ENCODE measurements around the gene VAV2.

Gene VAV2

GRCh38 chr9:133895335-133895734 lies 96.8 kb downstream of the VAV2 start:
- TF ChIP-seq, protein P1, sequence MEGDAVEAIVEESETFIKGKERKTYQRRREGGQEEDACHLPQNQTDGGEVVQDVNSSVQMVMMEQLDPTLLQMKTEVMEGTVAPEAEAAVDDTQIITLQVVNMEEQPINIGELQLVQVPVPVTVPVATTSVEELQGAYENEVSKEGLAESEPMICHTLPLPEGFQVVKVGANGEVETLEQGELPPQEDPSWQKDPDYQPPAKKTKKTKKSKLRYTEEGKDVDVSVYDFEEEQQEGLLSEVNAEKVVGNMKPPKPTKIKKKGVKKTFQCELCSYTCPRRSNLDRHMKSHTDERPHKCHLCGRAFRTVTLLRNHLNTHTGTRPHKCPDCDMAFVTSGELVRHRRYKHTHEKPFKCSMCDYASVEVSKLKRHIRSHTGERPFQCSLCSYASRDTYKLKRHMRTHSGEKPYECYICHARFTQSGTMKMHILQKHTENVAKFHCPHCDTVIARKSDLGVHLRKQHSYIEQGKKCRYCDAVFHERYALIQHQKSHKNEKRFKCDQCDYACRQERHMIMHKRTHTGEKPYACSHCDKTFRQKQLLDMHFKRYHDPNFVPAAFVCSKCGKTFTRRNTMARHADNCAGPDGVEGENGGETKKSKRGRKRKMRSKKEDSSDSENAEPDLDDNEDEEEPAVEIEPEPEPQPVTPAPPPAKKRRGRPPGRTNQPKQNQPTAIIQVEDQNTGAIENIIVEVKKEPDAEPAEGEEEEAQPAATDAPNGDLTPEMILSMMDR (IDR thresholded peaks at IDR 0.05; ENCODE audit: low read depth, low read length, missing control alignments): no peak
- DNase-seq (ENCODE audit: low read depth): no peak
- in situ Hi-C loops (cut with HindIII; ENCODE audit: low sequenced_read_pairs): no loop called here
- no peak overlapping the region for H3K4me3 ChIP-seq (ENCODE audit: low read depth, low read length)

DNA sequence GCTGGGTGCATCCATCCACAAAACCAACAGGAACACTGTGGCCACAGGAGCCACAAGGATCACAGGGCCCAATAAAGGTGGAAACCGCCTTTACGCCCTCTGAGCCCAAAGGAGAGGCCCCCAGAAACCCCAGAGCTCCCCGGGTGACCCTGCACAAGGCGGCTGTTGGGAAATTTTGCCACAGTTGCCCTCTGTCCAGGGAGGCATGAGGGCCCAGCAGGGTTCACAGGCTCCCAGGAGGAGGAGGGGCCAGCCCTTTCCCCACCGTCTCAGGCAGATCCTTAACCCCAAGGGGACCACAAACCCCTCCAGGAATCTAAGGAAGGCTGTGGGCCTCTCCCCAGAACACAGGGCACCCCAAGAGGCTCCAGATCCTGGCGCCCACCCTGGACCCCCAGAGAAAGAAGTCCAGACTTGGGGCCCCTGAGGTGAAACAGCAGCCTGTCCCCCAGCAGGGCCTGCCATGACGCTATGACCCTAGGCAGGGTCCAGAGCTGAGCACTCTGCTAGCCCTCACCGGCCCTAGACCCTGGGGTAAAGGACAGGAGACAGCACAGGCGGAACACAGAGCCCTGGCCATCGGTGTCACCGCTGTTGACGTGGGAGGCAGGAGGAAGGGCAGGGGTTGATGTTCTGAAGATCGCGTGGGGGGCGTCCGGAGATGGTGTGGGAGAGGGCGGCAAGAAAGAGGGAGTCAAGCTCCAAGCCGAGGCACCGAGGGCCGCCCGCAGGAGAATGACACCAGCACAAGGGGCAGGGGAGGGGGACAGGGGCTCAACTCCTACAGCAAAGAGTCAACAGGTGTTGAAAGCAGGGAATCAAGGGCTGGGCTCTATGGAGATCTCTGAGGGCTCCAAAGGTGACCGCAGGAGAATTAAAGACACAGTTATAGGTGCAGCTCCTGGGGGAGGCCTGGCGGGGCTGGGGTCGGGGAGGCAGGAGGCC lies 97.5 kb downstream of the VAV2 start:
- in situ Hi-C loops (cut with HindIII; ENCODE audit: low sequenced_read_pairs): no loop called here
- no peak for DNase-seq (ENCODE audit: low read depth)
- no peak overlapping the region for H3K4me3 ChIP-seq (ENCODE audit: low read depth, low read length)
- TF ChIP-seq, protein P1 (IDR thresholded peaks at IDR 0.05; ENCODE audit: low read depth, low read length, missing control alignments): no peak

DNA sequence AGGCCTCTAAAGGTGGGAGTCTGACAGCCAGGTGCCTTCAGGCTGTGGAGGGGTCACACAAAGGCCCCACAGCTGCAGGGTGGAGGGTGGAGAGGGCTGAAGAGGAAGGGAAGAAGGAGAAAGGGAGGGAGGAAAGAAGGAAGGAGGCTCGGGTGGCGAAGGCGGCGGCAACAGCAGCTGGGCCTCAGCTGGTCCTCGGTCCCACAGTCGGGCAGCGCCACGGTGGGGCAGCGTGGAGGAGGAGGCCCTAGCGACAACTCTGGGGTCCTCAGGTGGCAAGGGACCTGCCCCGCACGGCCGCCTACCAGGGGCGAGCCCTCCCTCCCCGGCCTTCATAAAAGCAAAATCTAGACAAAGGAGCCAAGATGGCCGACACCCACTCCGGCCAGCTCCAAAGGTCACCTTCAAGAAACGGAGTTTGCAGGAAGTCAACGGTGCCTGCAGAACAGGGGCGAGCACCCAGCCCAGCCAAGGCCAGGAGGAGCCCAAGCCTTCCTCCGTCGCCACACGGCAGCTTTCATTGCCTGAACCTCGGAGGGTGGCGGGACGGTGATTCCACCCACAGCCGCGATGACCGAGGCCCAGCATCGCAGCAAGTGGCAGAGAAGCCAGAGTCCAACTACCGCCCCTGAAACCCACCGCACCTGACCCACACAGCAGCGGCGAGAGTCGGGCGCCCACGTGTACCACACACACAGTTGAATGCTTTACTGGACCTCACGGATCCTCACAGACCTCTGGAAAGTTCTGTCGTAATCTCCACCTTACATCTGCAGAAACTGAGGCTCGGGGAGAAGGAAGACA lies 98.7 kb downstream of the VAV2 start:
- in situ Hi-C loops (cut with HindIII; ENCODE audit: low sequenced_read_pairs): no loop called here
- DNase-seq (ENCODE audit: low read depth): no peak
- TF ChIP-seq, protein P1 (IDR thresholded peaks at IDR 0.05; ENCODE audit: low read depth, low read length, missing control alignments): no peak
- H3K4me3 ChIP-seq (ENCODE audit: low read depth, low read length): no peak overlapping the region

DNA sequence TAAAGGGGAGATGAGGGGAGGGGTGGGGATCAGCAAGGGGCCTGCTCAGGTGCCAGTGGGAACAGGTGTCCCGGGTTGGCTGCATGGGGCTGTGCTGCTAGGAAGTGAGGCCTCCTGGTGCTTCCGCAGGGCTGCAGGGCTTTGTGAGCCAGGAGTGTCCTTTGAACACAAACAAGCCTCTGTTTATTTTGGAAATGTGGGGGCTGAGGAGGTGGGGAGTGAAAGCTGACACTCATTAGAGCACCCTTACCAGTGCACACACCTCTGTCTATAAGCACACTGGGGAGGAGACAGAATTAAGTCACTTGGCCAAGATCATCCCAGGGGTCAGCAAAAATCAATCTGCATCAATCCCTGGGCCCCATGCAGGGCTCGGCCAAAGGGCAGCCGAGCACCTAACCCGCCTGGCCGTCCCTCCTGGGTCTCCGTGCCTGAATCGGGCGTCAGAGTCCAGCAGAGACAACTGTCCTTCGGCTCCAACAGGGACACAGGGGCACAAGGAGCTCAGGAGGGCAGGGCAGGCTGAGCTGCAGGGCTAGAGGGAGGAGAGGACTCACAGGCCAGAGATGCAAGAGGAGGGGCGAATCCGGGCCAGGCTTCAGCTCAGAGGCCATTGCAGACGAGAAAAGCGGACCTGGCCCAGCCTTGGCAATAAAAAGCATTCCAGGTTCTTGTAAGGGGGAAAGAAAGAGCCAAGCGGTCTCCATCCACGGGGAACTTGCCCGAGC lies 99.8 kb downstream of the VAV2 start:
- TF ChIP-seq, protein P1 (IDR thresholded peaks at IDR 0.05; ENCODE audit: low read depth, low read length, missing control alignments): no peak
- no peak overlapping the region for H3K4me3 ChIP-seq (ENCODE audit: low read depth, low read length)
- in situ Hi-C loops (cut with HindIII; ENCODE audit: low sequenced_read_pairs): no loop called here
- DNase-seq (ENCODE audit: low read depth): no peak

GRCh38 chr9:133891741-133892140 lies 100.4 kb downstream of the VAV2 start:
- no peak overlapping the region for H3K4me3 ChIP-seq (ENCODE audit: low read depth, low read length)
- DNase-seq (ENCODE audit: low read depth): no peak
- in situ Hi-C loops (cut with HindIII; ENCODE audit: low sequenced_read_pairs): no loop called here
- TF ChIP-seq, protein P1 (IDR thresholded peaks at IDR 0.05; ENCODE audit: low read depth, low read length, missing control alignments): no peak

GRCh38 chr9:133890583-133890982 lies 101.5 kb downstream of the VAV2 start:
- TF ChIP-seq, protein P1 (IDR thresholded peaks at IDR 0.05; ENCODE audit: low read depth, low read length, missing control alignments): no peak
- in situ Hi-C loops (cut with HindIII; ENCODE audit: low sequenced_read_pairs): no loop called here
- no peak for DNase-seq (ENCODE audit: low read depth)
- no peak overlapping the region for H3K4me3 ChIP-seq (ENCODE audit: low read depth, low read length)

Measured in astrocyte of the cerebellum (primary cell).